GM18909 (cell line): ENCODE data around the gene NELL1.

Experiments used
- ATAC-seq: cut with Tn5 transposase; IDR thresholded peaks from one replicate; pipeline ENCODE4 v1.9.1; 2021; ENCODE audit warnings: mild to moderate bottlenecking; ENCODE audit not compliant: unreplicated experiment, poor library complexity

The NELL1 gene

DNA sequence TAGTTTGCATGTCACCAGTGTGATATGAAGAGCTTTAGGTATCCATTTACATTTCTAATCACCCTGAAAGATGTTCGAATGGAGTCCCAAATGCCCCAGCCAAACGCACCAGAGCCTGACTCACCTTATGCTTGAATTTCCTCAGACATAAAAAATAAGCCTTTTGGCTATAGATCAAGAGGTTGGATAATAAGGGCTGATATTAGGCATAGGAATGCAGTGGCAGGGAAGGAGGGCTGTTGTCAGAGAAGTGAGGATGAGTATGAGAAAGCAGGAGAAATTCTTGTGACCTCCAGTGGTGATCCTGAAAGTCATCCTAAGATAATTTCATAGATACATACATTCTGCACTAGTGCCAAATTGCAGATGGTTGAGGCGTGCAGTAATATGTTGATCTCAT is 264.6 kb downstream of the NELL1 start:
- no peak for ATAC-seq

DNA sequence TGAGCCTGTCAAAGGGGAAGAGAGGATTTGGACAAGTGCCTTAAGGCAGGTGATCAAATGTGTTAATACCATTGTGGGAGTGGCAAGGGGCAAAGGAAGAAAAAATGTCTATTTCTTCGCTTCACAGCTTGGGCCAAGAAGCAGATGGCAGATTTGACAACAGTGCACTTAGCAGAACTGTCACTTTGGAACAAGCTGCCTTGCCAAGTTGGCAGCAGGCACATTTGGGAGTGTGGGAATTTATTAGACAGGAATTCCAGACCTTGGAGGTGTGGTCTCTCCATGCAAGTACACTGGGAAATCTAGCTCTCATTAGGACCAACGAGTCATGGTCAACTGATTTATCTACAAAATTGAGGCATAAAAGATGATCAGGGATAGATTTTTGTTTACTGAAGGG is 265.1 kb downstream of the NELL1 start:
- ATAC-seq, result no peak

DNA sequence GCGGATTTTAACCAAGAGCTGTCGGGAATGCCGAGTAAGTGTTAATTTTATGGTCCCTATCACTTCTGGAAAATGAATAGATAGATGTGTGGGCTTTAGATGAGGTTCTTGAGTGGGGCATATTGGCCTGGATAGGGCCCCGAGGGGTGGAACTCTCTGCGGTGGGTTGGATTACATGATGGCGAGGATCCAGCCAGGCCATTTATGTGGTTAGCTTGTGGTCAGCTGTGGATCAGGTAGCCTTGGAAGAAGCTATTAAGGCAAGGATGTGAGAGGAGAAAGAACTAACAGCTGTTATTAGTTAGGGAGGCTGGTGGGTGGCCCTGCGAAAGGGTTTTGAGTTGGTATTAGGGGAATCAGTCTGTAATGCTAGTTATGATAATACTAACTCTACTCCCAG is 268.4 kb downstream of the NELL1 start:
- ATAC-seq, result no peak

DNA sequence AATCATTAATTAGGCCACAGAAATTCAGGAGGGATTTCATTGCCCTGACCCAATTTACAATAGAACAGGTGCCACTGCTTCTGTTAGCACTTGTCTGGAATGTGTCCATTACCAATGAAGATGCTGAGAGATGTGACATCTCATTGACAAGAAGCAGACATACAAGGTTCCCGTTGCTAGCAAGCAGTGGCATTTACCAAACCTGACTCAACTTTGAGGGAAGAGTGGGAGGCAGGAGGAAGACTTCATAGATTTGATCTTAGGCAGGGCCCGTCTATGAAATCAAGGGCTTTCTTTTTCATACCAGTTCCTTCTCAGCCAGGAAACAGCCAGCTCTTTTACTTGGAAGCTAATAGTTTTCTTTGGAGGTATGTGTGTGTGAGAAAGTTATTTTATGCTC is 280.2 kb downstream of the NELL1 start:
- ATAC-seq, result no peak

DNA sequence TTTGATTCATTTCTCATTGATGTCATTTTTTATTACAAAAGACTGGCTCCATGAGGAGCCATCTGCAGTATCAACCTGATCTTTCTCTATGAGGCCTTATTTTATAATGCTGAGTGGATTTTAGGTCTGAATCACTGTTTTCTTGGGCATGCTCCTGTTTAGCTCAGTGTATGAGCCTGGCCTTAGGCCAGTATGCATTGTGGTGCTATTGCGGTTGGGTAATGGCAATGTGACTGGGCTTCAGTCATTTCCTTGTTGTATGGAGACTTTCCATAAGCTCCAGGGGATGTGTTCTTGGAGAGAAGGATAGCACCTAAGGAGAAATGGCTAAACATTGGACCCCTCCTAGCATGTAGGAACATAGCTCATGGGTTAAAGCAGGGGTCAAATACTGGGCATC is 293.2 kb downstream of the NELL1 start:
- ATAC-seq, result no peak

DNA sequence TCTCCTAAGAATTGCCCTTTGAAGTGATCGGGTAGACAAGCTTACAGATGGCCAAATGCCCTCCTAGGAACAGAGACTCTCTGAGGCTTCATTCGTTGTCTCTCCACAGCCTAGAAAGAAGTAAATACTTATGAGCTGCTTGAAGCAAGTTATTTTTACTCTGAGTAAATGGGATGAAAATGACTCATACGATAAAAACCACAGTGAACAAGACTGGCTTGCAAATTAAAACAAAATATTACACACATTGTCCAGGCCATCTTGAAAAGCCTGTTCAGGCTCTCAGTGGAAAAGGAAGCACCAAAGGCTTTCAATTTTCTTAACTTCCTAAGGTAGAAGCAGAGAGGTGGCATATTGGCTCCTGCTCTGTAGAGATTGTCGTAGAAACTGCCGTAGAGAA is 294.2 kb downstream of the NELL1 start:
- no peak for ATAC-seq

DNA sequence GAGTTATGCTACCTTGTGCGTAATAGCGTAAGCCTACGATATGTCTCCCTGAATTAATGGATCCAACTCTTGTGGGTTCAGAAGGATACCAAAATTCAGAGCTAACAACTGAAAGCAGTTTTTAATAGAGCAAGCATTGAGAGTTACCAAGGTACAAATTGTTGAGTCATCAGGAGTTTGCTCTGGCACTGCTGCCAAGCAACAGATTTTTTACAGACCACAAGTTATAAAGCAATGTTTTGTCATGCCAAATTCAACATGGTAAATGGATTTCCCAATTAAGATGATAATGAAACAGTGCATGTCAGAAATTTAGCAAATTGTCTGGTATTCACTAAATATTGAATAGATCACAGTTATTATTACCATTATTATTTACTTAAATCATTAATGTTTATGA is 295.6 kb downstream of the NELL1 start:
- no peak for ATAC-seq

DNA sequence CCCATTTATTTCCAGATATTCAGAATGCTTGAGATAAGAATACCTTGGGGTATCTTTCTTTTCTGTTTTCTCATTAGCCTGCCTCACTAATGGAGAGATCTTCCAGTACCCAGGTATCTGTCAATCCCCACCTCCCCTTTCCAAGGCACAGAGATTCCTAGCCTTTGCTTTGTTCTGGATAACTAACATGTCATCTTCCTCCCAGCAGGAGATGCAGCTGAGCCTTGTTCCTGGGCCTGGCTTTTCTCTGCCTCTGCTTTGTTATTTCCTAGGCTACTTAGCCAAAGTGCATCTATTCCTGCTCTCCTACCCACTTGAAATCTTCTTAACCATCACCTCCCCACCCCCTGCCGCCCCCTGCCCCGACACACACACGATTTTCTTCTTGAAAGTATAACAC is 297.1 kb downstream of the NELL1 start:
- ATAC-seq, result no peak

DNA sequence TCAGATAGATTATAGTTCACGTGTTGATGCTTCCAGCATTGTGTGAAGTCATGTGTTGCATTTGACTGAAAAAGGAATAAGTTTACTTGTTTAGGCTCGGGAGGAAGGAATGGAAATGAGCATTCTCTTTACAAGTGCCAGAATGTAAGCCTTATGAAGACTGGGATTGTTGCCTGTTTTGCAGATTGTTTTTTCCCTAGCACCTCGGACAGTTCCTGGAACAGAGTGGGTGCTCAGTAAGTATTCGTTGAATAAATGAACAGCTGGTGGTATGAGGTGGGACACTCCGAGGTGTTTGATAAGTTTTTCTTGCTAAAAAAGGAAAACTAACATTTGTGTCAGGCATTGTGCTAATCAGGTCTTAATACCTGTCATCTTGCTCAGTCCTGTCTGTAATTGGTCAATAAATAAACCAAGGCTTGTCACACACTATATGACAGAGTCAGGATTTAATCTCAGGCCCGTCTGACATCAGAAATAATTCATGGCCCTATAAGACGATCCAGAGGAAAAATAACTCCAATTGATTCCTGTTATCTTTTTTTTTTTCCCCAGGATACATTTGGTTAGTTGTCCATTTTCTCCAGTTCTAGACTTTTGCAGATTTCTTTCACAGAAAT is 304.7 kb downstream of the NELL1 start:
- no peak for ATAC-seq

DNA sequence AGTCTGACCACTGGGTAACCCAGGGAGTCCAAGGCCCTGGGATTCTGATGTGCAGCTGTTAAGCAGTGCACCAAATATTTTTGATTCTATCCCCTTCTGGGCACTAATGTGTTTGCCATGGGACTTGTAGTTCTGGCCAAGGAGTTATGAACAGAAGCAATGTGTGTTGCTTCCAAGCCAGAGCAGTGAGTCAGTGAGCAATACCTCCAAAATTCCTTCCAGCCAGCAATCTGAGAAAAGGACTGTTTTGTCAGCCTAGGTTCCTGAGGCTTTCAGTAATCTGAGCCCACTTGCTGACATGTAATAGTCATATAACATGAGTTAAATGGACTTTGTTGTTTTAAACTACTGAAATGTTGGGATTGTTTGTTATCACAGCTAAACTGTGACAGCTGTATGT is 311.4 kb downstream of the NELL1 start:
- ATAC-seq, result no peak

DNA sequence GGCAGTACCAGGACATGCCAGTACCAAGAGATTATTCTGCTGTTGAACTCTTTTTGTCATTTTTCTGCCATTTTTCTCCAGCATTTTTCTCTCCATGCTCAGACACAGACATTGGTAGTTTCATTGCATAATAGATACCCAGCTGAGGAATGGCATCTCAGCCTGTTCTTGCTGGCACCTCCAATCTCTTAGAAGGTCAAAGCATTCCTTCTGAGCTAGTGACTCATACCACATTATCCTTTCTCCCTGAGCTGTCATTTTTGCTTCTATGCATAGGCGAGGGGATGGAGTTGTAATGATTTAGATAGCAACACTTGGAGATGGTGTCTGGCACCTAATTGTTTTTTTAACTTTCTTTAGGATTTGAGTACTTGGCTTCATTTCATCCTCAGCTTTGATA is 321.1 kb downstream of the NELL1 start:
- ATAC-seq, result no peak

DNA sequence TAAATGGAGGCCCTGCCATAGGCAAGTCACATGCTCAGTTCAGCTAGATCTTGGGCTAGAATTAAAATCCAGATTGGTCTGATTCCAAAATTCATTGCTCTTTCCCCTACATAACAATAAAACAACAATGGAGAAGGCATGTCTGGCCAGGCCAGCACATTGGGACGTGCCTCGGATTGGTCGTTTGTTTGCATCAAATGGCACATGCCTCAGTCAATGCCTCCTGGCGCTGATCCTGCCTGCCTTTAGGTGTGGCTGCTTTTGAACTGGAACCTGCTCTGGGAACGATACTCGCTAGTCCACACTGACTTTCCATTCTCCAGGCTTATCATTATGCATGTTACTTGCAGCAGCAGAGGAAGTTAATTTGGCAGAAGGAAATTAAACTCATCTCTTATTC is 322.1 kb downstream of the NELL1 start:
- no peak for ATAC-seq

DNA sequence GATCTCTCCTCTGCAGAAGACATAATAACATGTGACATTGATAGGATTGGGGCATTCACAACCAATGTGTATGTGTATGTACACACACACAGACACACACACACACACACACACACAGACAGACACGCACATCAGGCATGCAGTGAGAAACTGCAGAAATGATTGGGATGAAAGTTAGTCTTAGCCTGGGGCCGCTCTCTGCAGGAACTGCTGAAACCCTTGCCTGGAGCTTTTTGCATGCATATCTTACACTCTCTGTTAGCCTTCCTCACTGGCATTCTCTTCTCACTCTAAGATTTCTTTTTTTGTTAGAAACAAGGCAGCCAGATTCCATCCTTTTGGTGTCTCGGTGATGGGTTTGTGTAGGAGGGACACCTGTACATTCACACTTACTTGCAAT is 337.9 kb downstream of the NELL1 start:
- ATAC-seq, result no peak

DNA sequence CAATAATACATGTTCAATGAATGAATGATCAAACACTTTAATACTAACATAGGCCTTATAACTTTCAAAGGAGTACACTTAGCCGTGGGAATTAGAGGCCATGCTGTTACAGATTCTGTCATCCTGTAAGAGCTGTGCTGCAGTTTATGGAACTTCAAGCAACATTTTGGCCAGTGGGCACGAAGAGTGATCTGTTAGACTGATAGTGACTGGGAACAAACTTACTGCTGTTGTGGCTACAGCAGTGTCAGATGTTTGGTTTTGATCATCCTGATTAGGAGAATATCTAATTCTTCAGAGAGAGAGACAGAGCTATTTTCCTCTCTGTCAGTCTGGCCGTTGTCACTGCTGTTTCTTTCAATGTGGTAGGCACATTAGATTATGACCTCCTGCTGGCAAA is 348.9 kb downstream of the NELL1 start:
- ATAC-seq, result no peak

DNA sequence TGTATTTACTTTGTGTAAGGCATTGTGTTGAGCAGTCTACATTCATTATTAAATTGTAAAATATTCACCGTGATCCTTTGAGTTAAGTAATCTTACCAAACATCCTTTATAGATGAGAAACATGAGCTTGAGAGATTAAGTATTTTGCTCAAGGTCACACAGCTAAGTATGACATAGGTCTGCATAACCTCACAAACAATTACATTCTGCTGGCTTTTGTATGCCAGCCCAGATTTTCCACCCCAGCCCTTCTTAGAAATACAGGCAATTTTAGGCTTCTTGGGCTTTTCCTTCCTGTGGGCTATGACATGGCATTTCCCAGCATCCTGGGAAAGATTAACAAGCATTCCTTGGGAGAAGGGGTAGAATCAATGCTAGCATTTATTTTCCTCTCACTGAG is 357.3 kb downstream of the NELL1 start:
- no peak for ATAC-seq

DNA sequence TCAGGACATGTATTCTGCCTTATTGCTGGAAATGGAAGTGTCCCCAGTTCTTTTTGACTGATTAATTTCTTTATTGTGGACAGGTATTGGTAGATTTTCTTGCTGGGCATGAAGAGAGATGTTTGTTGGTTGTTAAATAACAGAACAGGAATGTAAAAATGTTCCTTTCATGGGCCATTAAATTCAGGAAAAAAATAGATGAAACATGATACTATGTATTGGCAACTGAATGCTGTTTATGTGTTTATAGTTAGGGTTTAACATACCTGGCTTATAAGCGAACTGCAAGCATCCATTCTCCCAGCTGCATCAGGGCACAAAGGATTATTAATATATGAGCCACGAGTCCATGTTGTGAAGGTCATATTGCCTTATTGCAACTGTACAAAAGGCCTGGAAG is 368.5 kb downstream of the NELL1 start:
- ATAC-seq, result no peak

DNA sequence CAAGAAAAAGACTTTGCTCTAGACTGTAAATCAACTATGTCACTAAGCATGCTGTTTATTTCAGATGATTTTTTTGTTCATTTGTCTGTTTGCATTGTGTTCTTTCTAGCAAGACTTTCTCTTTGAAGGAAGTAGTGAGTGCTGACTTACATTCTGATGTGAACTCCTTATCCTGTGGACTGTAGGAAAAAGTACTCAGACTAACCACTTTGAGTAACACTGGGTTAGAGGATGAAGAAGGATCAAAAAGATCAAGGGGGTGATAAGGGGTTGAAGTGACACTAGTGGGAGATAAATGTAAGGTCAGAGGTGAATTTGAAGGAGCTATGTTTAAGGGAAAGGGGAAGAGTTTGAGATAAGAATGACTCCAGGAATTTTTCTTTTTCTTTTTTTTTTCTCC is 369.4 kb downstream of the NELL1 start:
- ATAC-seq, result no peak

DNA sequence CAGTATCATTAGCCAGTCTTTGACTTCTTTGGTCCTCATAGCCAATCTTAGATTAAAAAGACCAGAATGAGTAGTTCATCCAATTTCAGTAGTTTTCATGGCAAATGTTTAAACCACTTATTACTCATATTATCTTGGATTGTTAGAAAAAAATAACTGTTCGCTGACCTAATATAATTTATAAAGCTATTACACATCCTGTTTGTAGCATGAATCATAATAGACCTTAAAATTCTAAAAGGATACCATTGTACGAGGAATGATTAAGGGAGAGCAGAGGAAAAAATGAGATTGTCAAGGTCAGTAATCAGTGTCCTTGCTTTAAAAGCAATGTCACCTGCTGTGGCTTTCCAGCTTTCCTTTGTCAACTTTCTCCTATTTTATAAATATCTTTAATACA is 371.2 kb downstream of the NELL1 start:
- ATAC-seq, result no peak

DNA sequence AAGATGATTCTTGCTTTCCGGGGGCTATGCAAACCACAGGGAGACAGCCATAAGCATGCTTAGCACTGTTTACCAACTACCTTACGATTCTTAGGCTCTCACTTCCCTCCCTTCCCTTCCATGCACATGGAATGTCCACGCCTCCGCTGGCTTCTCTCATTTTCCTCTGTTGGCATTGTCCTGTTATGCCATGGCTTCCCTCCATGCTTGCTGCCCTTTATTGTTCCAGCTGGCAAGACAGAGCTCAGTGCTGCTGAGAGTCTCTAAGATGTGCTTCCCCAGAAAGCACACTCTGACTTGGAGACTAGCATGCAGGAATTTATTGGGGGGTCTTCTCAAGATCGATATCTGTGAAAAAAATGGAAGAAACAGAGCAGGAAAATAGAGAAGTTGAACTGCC is 379.2 kb downstream of the NELL1 start:
- ATAC-seq, result no peak

DNA sequence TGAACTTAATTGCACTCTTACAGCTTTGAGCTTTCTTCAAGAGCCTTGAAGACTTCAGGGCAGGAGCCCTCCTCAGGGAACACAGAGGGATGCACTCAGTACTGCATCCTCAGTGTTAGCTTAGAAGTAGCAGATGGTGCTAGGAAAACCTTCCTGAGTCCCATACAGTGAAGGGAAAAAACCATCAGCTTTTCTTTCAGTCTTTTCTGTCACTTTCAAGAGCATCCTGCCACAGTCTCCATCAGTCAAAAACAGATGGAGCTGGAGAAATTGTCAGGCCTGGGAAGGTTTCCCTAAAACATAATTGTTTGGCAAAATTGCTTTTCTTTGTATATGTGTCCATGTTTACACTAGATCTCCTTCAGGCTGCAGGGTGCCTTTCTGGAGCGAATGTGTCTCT is 384.1 kb downstream of the NELL1 start:
- no peak for ATAC-seq

DNA sequence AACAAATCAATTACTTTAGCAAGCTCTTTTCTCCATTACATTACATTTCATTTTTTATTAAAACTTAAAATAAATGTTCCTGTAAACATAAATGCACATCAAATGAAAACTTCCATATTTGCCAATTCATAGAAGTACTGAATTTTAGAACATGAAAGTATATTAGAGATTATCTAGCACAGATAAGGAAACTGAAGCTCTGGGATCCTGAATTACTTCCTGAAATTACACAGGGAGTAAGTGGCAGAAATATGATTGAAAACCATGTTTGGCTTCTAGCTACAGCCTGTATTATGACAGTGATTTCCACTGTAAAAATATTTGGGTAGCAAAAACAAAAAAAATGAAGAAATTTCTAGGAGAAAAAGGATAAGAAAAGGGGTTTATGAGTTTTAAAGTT is 387.3 kb downstream of the NELL1 start:
- no peak for ATAC-seq

DNA sequence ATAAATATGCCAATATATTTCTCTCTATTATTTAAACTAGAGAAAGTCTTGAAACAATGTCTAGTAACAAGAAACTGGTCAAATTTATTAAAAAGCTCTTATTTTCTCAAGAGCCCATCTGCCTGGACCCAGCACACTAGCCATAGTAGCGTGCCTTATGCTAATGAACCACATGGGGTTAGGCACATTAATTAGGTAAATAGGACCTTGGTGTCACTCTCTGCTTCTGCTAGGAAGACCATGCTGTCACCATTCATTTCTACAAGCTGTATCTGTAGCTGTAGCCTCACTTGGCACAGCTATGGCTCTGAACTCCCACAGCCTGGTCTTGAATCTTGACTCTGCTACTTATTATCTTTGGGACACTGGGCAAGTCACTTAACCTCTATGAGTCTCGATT is 390.5 kb downstream of the NELL1 start:
- no peak for ATAC-seq

DNA sequence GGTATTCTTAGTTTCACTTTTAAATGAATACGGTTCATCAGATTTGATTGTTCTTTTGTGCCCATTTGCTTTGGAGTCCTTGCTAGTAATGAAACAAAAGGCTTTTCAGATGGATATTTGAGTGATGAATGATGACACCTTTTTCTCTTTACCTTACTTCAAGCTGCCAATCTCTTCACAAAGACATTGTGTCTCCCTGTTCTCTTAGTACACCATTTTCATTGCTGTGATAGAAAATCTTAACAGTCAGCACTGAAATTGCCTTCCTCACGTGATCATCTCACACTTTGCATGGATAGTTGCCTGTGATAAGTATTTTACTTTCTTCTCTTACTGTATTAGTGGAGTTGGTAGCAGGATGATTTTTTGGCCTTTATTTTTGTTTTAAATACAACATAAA is 396.6 kb downstream of the NELL1 start:
- ATAC-seq, result no peak
